HEK293 (cell line): Measurements from ENCODE around the gene COL9A2.

Experiments
- CTCF ChIA-PET: fragments of 350-600 bp; formaldehyde crosslinking; extraction: SDS; loops from one replicate; lab custom pipeline; 2021; ENCODE audit warnings: antibody characterized with exemption; lab: Yijun Ruan, JAX
- POLR2A ChIA-PET: fragments of 300-600 bp; formaldehyde crosslinking; extraction: SDS; loops from one replicate; lab custom pipeline; 2020; ENCODE audit warnings: antibody characterized with exemption, inconsistent platforms; lab: Yijun Ruan, JAX
- H3K27ac ChIP-seq: fragments of 200-500 bp; sonication (Bioruptor generic); 2 replicates; pipeline ENCODE4 v1.5.1; 2014; ENCODE audit warnings: low read depth, low read length, control low read depth, inconsistent platforms; ENCODE audit errors: extremely low read depth
- H3K36me3 ChIP-seq, 2 experiments: fragments of 200-500 bp in 1 of 2; sonication (Bioruptor generic) in 1 of 2; 1 replicate in 1 of 2; 2 replicates in 1 of 2; pipeline ENCODE4 v1.5.1; 2014 to 2017; ENCODE audit warnings: inconsistent platforms in 2 of 2, low read length in 2 of 2; ENCODE audit not compliant: control insufficient read depth in 2 of 2, insufficient read depth in 1 of 2
- H3K4me1 ChIP-seq: fragments of 200-500 bp; sonication (Bioruptor generic); 2 replicates; pipeline ENCODE4 v1.5.1; 2014; ENCODE audit warnings: mild to moderate bottlenecking, low read length, inconsistent platforms; ENCODE audit not compliant: control insufficient read depth, insufficient read depth
- H3K4me3 ChIP-seq: 2 replicates; pipeline ENCODE4 v1.5.1; 2011; ENCODE audit warnings: low read depth, mild to moderate bottlenecking, control low read depth, low read length, moderate library complexity
- H3K9me3 ChIP-seq: fragments of 200-500 bp; sonication (Bioruptor generic); 2 replicates; pipeline ENCODE4 v1.5.1; 2014; ENCODE audit warnings: low read depth, low read length, inconsistent platforms; ENCODE audit not compliant: control insufficient read depth, insufficient read depth
- EGR2 ChIP-seq: fragments of 450-650 bp; formaldehyde crosslinking; IDR thresholded peaks from 2 replicates; pipeline ENCODE4 v1.5.1; 2016; ENCODE audit warnings: low read depth, missing biosample characterization, missing genetic modification characterization
- GLI4 ChIP-seq: fragments of 450-650 bp; formaldehyde crosslinking; IDR thresholded peaks from 2 replicates; pipeline ENCODE4 v1.5.1; 2016; ENCODE audit warnings: missing biosample characterization, missing genetic modification characterization
- GLIS1 ChIP-seq: fragments of 450-650 bp; formaldehyde crosslinking; IDR thresholded peaks from 2 replicates; pipeline ENCODE4 v1.5.1; 2016; ENCODE audit warnings: missing biosample characterization, missing genetic modification characterization
- KLF7 ChIP-seq: fragments of 450-650 bp; formaldehyde crosslinking; IDR thresholded peaks from 2 replicates; pipeline ENCODE4 v1.5.1; 2016; ENCODE audit warnings: missing biosample characterization, missing genetic modification characterization, borderline replicate concordance
- PRDM1 ChIP-seq: fragments of 450-650 bp; formaldehyde crosslinking; IDR thresholded peaks from 2 replicates; pipeline ENCODE4; 2016; ENCODE audit warnings: missing biosample characterization, missing genetic modification characterization
- SCRT1 ChIP-seq: fragments of 450-650 bp; formaldehyde crosslinking; IDR thresholded peaks from 2 replicates; pipeline ENCODE4 v1.5.1; 2016; ENCODE audit warnings: missing biosample characterization, missing genetic modification characterization, borderline replicate concordance
- TCF7L2 ChIP-seq: IDR thresholded peaks from 2 replicates; pipeline ENCODE4 v1.6.1; 2011; ENCODE audit warnings: low read depth, mild to moderate bottlenecking, inconsistent platforms, low read length, moderate library complexity, borderline replicate concordance
- YY2 ChIP-seq: fragments of 450-650 bp; formaldehyde crosslinking; IDR thresholded peaks from 2 replicates; pipeline ENCODE4 v1.5.1; 2016; ENCODE audit warnings: missing biosample characterization, missing genetic modification characterization
- ZBTB20 ChIP-seq: fragments of 450-650 bp; formaldehyde crosslinking; IDR thresholded peaks from 2 replicates; pipeline ENCODE4 v1.5.1; 2016; ENCODE audit warnings: missing biosample characterization, missing genetic modification characterization
- ZBTB26 ChIP-seq: fragments of 450-650 bp; formaldehyde crosslinking; optimal IDR thresholded peaks from 2 replicates; pipeline ENCODE3; 2016; ENCODE audit warnings: missing biosample characterization, mild to moderate bottlenecking, missing genetic modification characterization
- ZFP37 ChIP-seq: fragments of 450-650 bp; formaldehyde crosslinking; IDR thresholded peaks from 2 replicates; pipeline ENCODE4 v1.5.1; 2016; ENCODE audit warnings: missing biosample characterization, missing genetic modification characterization
- ZIC2 ChIP-seq: fragments of 450-650 bp; formaldehyde crosslinking; IDR thresholded peaks from 2 replicates; pipeline ENCODE4 v1.5.1; 2016; ENCODE audit warnings: missing biosample characterization, missing genetic modification characterization
- ZNF140 ChIP-seq: fragments of 450-650 bp; formaldehyde crosslinking; IDR thresholded peaks from 2 replicates; pipeline ENCODE4 v1.5.1; 2016; ENCODE audit warnings: missing biosample characterization, missing genetic modification characterization
- ZNF24 ChIP-seq: fragments of 450-650 bp; formaldehyde crosslinking; IDR thresholded peaks from 2 replicates; pipeline ENCODE4 v1.5.1; 2016; ENCODE audit warnings: missing biosample characterization, missing genetic modification characterization
- ZNF302 ChIP-seq: fragments of 450-650 bp; formaldehyde crosslinking; IDR thresholded peaks from 2 replicates; pipeline ENCODE4 v1.5.1; 2016; ENCODE audit warnings: missing biosample characterization, missing genetic modification characterization, low read depth
- ZNF398 ChIP-seq: fragments of 450-650 bp; formaldehyde crosslinking; IDR thresholded peaks from 2 replicates; pipeline ENCODE4 v1.5.1; 2017; ENCODE audit warnings: missing biosample characterization, missing genetic modification characterization
- ZNF580 ChIP-seq: fragments of 450-650 bp; formaldehyde crosslinking; IDR thresholded peaks from 2 replicates; pipeline ENCODE4 v1.5.1; 2016; ENCODE audit warnings: missing biosample characterization, missing genetic modification characterization
- ZNF654 ChIP-seq: fragments of 450-650 bp; formaldehyde crosslinking; IDR thresholded peaks from 2 replicates; pipeline ENCODE4 v1.5.1; 2016; ENCODE audit warnings: low read depth, missing biosample characterization, missing genetic modification characterization
- ZNF707 ChIP-seq: fragments of 450-650 bp; formaldehyde crosslinking; IDR thresholded peaks from 2 replicates; pipeline ENCODE4 v1.5.1; 2016; ENCODE audit warnings: missing biosample characterization, missing genetic modification characterization
- ZNF791 ChIP-seq: fragments of 450-650 bp; formaldehyde crosslinking; IDR thresholded peaks from 2 replicates; pipeline ENCODE4 v1.5.1; 2016; ENCODE audit warnings: missing biosample characterization, missing genetic modification characterization
- ZSCAN5A ChIP-seq: fragments of 450-650 bp; formaldehyde crosslinking; IDR thresholded peaks from 2 replicates; pipeline ENCODE4 v1.5.1; 2016; ENCODE audit warnings: missing biosample characterization, missing genetic modification characterization
- ZXDB ChIP-seq: fragments of 450-650 bp; formaldehyde crosslinking; IDR thresholded peaks from 2 replicates; pipeline ENCODE4 v1.5.1; 2016; ENCODE audit warnings: missing biosample characterization, missing genetic modification characterization

COL9A2 gene

GRCh38 chr1:40300249-40300567 lies 16.9 kb downstream of the COL9A2 start (continued):
- TF ChIP-seq ZSCAN5A (tag by site-specific recombination) (no peak), ZNF398 (no peak), PRDM1 (no peak), ZIC2 (tag by site-specific recombination) (no peak)

- TF ChIP-seq GLIS1 (tag by site-specific recombination) (peak; percentile 81), ZNF398 (0 out of 2 replicates have a peak, but pooled peaks have one; percentile 19), ZFP37 (tag by site-specific recombination) (no peak), EGR2 (tag by site-specific recombination) (no peak), SCRT1 (tag by site-specific recombination) (no peak), ZIC2 (tag by site-specific recombination) (peak; percentile 44)
- TF ChIP-seq, all 188 proteins: peak for 3
- no peak overlapping the region for H3K4me3 ChIP-seq
- no peak overlapping the region for H3K27ac ChIP-seq
- H3K4me1 ChIP-seq: no peaks in the 10 kb centered on the region
- no peaks in the 10 kb centered on the region for H3K9me3 ChIP-seq
- H3K36me3 ChIP-seq: peaks cover 0 to 2% of the 10 kb centered on the region in 2 experiments; a peak in 2 of 3 replicates
- POLR2A ChIA-PET: interaction anchor here (0.6 kb wide), 1 partner anchor 19 kb away, joined by 3 read pairs; no protein-coding TSS in a partner anchor
- CTCF ChIA-PET: no interaction called here
These were observed 17.5 kb downstream of the COL9A2 start for GRCh38 chr1:40299366-40300248.

DNA sequence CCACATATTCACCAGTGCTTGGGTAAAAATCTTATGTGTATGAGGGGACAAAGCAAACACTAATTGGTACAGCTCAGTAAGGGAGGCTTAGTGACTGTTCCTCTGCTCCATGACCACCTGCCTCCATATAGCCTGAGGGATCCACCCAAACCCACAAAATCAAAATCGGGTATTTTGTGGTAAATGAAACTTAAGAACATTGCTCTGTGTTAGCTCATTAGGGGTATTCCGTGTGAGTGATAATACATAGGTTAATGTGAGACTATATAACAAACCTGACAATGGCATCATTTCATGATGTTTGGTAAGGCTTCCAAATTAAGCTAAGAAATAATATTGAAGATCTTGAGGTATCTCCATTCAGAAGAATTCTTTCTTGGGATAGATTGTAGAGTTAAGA lies 25.8 kb downstream of the COL9A2 start:
- H3K4me1 ChIP-seq: no peaks in the 10 kb centered on the region
- POLR2A ChIA-PET: interaction anchor here (1.9 kb wide), 1 partner anchor 10 kb away, joined by 11 read pairs; no protein-coding TSS in a partner anchor
- no peak overlapping the region for H3K4me3 ChIP-seq
- no peak overlapping the region for H3K27ac ChIP-seq
- peaks cover 28 to 74% of the 10 kb centered on the region in 2 experiments for H3K36me3 ChIP-seq
- CTCF ChIA-PET: interaction anchor here (0.6 to 1.9 kb wide), 5 partner anchors 45 to 115 kb away, joined by 3 to 7 read pairs (median 4); no protein-coding TSS in a partner anchor
- TF ChIP-seq TCF7L2: no peak
- no peak for TF ChIP-seq ZNF24
- TF ChIP-seq KLF7 (tag by site-specific recombination): no peak
- TF ChIP-seq ZNF654 (tag by site-specific recombination): no peak
- no peak for TF ChIP-seq ZNF302
- TF ChIP-seq ZNF580: no peak
- no peak for TF ChIP-seq ZNF707 (tag by site-specific recombination)
- no peak for TF ChIP-seq ZBTB20 (tag by site-specific recombination)
- TF ChIP-seq ZXDB: no peak
- TF ChIP-seq YY2 (tag by site-specific recombination): no peak
- no peak for TF ChIP-seq GLI4 (tag by site-specific recombination)
- no peak for TF ChIP-seq ZNF791 (tag by site-specific recombination)
- no peak for TF ChIP-seq ZBTB26 (tag by site-specific recombination)
- TF ChIP-seq ZNF140 (tag by site-specific recombination): no peak
- no peaks in the 10 kb centered on the region for H3K9me3 ChIP-seq
